ENCODE results near the gene RBKS. TPM values are rescaled to one million over a fixed set of nuclear protein-coding genes. Genes with fewer than 3 reads are reported as not detected.

RBKS gene
- total and polyA plus RNA-seq, 2 donors (not counting 1 experiment from before 2014, with no cell fraction given): 1.3 to 2.6 TPM

GRCh38 chr2:27856956-27857355, 33.2 kb downstream of the RBKS start:
- TF ChIP-seq CTCF (conservative IDR thresholded peaks at IDR 0.05 in 1 of 2, IDR thresholded peaks at IDR 0.05 in 1 of 2; ENCODE audit: low read depth in 1 of 2, low read length in 2 of 2) (no peak), EZH2 (IDR thresholded peaks at IDR 0.05; ENCODE audit: low read length, missing control alignments) (no peak)
- Histone ChIP-seq H4K20me1 (ENCODE audit: control insufficient read depth, extremely low read depth, insufficient read depth, low read length) (no peaks in the 10 kb centered on the region), H3K9ac (ENCODE audit: insufficient read depth, low read length) (no peak overlapping the region), H3K4me1 (ENCODE audit: control insufficient read depth, extremely low read depth, insufficient read depth, low read length) (peaks cover 10% of the 10 kb centered on the region), H3K27ac (ENCODE audit: insufficient read depth, low read length) (no peak overlapping the region), H3K4me3 (replicated peaks in 1 of 4; ENCODE audit: control extremely low read depth in 1 of 4, insufficient read depth in 1 of 4, low read depth in 3 of 4, low read length in 4 of 4) (no peak overlapping the region), H3K4me2 (ENCODE audit: extremely low read depth, insufficient read depth, low read length) (no peak overlapping the region), H3K27me3 (ENCODE audit: control insufficient read depth, insufficient read depth, low read length) (no peaks in the 10 kb centered on the region), H3K36me3 (ENCODE audit: control insufficient read depth, insufficient read depth, low read length) (no peaks in the 10 kb centered on the region), H3K79me2 (ENCODE audit: control insufficient read depth, insufficient read depth, low read length) (no peaks in the 10 kb centered on the region), H3K9me3 (ENCODE audit: control insufficient read depth, insufficient read depth, low read depth, low read length) (no peaks in the 10 kb centered on the region), H2AFZ (ENCODE audit: low read length) (no peak overlapping the region)
- DNase-seq (ENCODE audit: low read depth in 2 of 2): no peak

GRCh38 chr2:27856386-27856785, 33.8 kb downstream of the RBKS start:
- H3K27ac ChIP-seq (ENCODE audit: insufficient read depth, low read length): no peak overlapping the region
- H3K27me3 ChIP-seq (ENCODE audit: control insufficient read depth, insufficient read depth, low read length): no peaks in the 10 kb centered on the region
- no peaks in the 10 kb centered on the region for H4K20me1 ChIP-seq (ENCODE audit: control insufficient read depth, extremely low read depth, insufficient read depth, low read length)
- peaks cover 10% of the 10 kb centered on the region for H3K4me1 ChIP-seq (ENCODE audit: control insufficient read depth, extremely low read depth, insufficient read depth, low read length)
- no peak overlapping the region for H3K9ac ChIP-seq (ENCODE audit: insufficient read depth, low read length)
- no peak for TF ChIP-seq EZH2 (IDR thresholded peaks at IDR 0.05; ENCODE audit: low read length, missing control alignments)
- no peaks in the 10 kb centered on the region for H3K36me3 ChIP-seq (ENCODE audit: control insufficient read depth, insufficient read depth, low read length)
- no peak overlapping the region for H3K4me3 ChIP-seq (replicated peaks in 1 of 4; ENCODE audit: control extremely low read depth in 1 of 4, insufficient read depth in 1 of 4, low read depth in 3 of 4, low read length in 4 of 4)
- peak in 1 of 2 donors; percentile 28 for DNase-seq (ENCODE audit: low read depth in 2 of 2)
- H3K4me2 ChIP-seq (ENCODE audit: extremely low read depth, insufficient read depth, low read length): no peak overlapping the region
- no peaks in the 10 kb centered on the region for H3K9me3 ChIP-seq (ENCODE audit: control insufficient read depth, insufficient read depth, low read depth, low read length)
- H3K79me2 ChIP-seq (ENCODE audit: control insufficient read depth, insufficient read depth, low read length): no peaks in the 10 kb centered on the region
- H2AFZ ChIP-seq (ENCODE audit: low read length): no peak overlapping the region

- H3K79me2 ChIP-seq (ENCODE audit: control insufficient read depth, insufficient read depth, low read length): no peaks in the 10 kb centered on the region
- H3K36me3 ChIP-seq (ENCODE audit: control insufficient read depth, insufficient read depth, low read length): no peaks in the 10 kb centered on the region
- H3K9me3 ChIP-seq (ENCODE audit: control insufficient read depth, insufficient read depth, low read depth, low read length): no peaks in the 10 kb centered on the region
- no peak overlapping the region for H3K9ac ChIP-seq (ENCODE audit: insufficient read depth, low read length)
- no peak overlapping the region for H3K4me3 ChIP-seq (replicated peaks in 1 of 4; ENCODE audit: control extremely low read depth in 1 of 4, insufficient read depth in 1 of 4, low read depth in 3 of 4, low read length in 4 of 4)
- H2AFZ ChIP-seq (ENCODE audit: low read length): no peak overlapping the region
- no peak overlapping the region for H3K4me2 ChIP-seq (ENCODE audit: extremely low read depth, insufficient read depth, low read length)
- no peak overlapping the region for H3K27ac ChIP-seq (ENCODE audit: insufficient read depth, low read length)
- no peak for TF ChIP-seq CTCF (conservative IDR thresholded peaks at IDR 0.05 in 1 of 2, IDR thresholded peaks at IDR 0.05 in 1 of 2; ENCODE audit: low read depth in 1 of 2, low read length in 2 of 2)
- no peak for TF ChIP-seq EZH2 (IDR thresholded peaks at IDR 0.05; ENCODE audit: low read length, missing control alignments)
- H3K4me1 ChIP-seq (ENCODE audit: control insufficient read depth, extremely low read depth, insufficient read depth, low read length): peaks cover 10% of the 10 kb centered on the region
- H3K27me3 ChIP-seq (ENCODE audit: control insufficient read depth, insufficient read depth, low read length): no peaks in the 10 kb centered on the region
- peak; percentile 52 to 92 for DNase-seq (ENCODE audit: low read depth in 2 of 2)
- no peaks in the 10 kb centered on the region for H4K20me1 ChIP-seq (ENCODE audit: control insufficient read depth, extremely low read depth, insufficient read depth, low read length)
Measured at GRCh38 chr2:27855476-27855875, 34.7 kb downstream of the RBKS start.
